ENCODE data around the gene NES.

NES gene

DNA sequence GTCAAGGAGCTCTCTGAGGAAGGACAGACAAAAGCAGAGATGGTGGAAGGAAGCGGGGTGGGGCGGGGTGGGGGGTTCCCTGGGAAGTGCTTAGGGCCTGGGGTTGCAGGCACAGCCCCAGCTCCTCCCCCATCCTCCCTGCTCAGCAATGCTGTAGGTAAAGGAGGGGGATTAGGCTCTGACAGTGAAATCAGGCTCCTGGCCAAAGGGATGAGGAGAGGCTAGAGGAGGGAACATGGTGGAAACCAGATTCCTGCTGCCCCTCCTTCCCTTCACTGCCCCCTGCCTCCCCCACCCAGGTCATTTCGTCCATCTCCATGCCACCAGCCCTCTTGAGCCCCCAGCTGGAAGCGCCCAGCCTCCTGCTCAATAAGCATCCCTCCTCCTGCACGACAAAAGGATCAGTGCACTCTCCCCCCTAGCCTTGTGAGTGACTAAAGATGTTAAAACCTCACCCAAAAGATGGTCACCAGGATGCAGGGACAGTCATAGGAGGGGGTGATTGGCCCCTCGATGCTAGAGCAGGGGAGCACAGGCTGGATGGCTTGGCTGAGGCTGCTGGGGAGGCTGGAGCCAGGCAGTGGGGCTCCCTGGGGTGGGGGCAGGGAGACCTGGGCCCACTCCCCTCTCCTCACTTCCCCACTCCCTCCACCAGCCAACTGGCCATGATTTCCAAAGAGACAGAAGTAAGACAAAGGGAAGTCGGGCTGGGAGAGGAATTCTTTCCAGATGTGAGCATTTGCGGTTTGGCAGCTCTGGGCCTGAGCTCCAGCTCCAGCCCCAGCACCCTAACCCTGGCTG is 30.4 kb upstream of the NES start:
- TF ChIP-seq GATA3 (IDR thresholded peaks at IDR 0.05; ENCODE audit: low read depth, low read length) = no peak

DNA sequence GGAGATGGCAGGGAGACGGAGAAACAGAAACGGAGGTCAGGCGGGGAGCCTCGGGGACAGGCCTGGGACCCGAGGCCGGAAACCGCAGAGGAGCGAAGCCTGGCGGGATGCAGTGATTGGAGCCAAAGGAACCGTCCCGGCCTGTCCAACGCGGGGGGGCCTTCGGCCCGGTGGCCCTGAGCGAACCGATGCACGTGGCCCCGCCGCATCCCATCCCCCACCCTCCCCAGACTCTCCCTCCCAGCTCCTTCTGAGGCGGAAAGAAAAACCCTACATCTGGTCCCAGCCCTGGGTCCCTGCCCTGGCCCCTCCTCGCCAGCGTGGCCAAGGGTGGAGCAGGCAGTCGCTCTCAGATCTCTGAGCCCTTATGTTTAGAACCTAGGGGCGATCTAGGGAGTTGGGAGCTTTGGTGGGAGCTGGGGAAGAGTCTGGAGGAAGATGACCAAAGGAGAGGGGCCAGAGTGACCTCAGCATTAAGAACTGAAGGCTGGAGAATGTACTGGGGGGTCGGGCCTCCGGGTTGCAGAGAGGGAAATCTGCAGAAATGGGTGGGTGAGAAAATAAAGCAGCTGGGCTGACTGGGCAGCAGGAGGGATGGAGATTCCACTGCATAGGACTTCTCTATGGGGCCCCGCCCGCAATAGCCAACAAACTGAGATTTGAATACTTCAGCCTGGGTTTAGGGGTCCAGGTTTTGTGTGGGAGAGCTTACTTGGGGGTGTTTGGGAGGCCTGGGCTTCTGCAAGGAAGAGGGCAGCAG is 29.6 kb upstream of the NES start:
- TF ChIP-seq GATA2 (IDR thresholded peaks at IDR 0.05; ENCODE audit: low read depth, low read length) (no peak), GATA3 (IDR thresholded peaks at IDR 0.05; ENCODE audit: low read depth, low read length) (no peak)

DNA sequence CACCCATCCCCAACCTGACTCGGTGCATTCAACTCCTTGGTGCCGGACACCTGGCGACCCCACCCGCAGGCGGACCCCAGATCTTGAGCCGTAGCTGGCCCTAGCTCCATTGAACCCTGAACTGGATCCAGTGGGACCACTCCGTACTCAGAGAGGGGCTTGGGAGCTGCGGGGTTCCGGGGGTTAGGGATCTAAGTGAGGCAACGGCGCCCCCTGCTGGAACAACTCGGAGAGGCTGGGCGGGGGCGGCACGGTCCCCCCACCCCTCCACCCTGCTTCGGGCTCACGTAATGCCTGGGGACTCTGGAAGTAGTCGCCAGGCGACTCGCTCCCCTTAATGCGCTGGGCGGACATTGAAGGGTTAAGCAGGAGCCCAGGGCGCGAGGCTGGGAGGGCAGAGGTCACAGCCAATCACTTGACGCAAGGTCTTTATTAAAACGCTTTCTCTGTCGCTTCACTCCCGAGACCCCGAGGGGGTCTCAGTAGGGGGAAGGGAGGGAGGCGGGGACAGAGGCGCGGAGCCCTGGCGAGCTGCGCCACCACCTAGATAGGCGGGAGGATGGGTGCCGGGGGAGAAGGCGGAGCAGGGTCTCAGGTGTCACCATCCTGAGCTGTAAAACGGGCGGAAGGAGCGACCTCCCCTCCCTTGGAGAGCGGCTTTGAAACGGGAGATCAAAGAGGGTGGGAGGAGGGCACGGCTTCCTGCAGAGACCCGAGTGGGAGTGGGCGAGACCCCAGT is 28.9 kb upstream of the NES start:
- no peak for TF ChIP-seq GATA3 (IDR thresholded peaks at IDR 0.05; ENCODE audit: low read depth, low read length)

DNA sequence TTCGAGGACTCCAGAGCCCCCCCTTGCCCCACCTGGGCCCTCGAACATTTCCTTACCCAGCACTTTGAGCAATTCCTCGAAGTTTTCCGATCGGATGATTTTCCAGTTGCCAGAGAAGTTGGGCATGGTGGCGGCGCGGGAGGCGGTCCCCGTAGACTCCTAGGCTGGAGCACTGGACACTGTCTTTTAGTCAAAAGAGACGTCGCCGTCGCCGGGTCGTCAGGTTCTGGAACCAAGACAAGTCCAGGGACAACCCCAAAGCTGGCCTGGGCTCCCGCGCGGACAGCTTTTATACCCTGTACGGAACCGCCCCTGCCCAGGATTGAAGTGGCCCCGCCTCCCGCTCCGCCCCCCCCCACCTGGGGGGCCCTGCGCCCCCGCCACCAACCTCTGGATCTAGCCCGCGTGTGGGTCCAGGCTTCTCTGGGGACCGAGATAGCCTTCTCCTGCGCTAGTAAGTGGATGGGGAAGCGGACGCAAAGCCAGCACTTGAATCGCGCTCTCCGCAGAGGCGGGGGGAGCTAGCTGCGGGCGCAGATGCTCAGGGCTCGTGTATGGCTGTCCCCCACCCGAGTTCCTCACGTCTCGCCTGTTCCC is 28.2 kb upstream of the NES start, which contains the start of gene CRABP2:
CRABP2 (minus strand) TSS at position 263 of the 597 bp plus-strand sequence; CDS start at position 126, 137 bp downstream.
- TF ChIP-seq GATA2 (IDR thresholded peaks at IDR 0.05; ENCODE audit: low read depth, low read length) (no peak), GATA3 (IDR thresholded peaks at IDR 0.05; ENCODE audit: low read depth, low read length) (no peak)

DNA sequence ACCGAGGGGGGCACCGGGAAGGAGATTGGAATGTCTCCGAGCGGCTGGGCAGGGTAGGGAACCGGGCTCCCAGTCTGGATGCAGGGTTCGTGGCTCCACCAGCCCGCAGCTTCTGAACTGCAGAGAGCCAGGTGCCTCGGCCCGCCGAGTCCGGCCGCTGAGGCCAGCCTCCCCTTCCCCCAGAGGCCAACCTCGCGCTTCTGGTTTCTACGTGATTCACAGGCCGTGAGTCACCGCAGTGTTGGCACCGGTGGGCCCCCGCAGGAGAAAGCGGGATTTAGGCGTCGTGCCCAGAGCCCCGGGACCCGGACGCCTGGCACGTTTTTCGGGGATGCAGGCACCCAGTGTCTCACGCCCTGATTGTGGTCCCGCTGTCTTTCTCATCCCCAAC is 27.7 kb upstream of the NES start:
- no peak for TF ChIP-seq GATA3 (IDR thresholded peaks at IDR 0.05; ENCODE audit: low read depth, low read length)
- no peak for TF ChIP-seq GATA2 (IDR thresholded peaks at IDR 0.05; ENCODE audit: low read depth, low read length)

DNA sequence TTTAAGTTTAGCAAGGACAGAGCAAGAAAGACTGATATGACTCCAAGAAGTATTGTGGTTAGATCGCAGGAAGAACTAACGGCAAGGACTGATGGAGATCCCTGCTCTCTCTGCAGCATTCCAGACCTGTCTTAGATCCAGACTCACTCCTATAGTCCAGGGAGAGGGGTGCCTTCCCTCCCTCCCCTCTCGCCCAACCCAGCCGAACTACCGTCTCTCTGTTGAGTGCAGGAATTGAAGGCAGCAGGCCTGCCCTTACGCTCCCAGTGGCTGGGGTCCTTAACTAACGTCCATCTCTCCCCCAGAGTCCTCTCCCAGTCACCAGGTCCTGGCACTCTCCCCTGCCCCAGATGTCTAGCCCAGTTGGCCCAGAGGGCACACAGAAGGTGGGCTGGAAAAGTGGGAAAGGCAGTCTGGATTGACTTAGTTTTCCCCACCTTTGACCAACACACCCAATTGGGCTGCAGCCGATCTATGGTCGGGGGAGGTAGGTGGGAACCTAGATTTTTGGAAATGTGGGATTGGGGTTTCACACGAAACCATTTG is 27.0 kb upstream of the NES start:
- TF ChIP-seq GATA3 (IDR thresholded peaks at IDR 0.05; ENCODE audit: low read depth, low read length) = no peak
- TF ChIP-seq GATA2 (IDR thresholded peaks at IDR 0.05; ENCODE audit: low read depth, low read length) = peak; percentile 51

DNA sequence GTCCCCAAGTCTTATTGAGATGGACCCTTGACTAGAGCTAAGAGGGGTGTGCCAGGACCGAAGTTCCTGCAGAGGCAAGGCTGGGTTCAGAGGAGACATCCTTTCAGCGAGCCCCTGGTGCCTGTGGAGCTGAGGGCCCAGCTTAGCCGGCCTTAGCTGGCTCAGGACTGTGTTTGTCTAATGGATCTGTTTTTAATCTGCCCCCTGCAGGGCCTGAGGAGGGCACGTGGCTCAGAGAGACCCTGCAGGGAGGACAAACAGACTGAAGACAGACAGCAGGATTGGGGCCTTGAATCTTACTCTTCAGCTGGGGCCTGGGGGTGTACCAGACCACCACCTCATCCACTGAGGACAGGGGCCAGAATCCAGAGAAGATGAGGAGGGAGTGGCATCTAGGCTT is 26.5 kb upstream of the NES start:
- TF ChIP-seq GATA3 (IDR thresholded peaks at IDR 0.05; ENCODE audit: low read depth, low read length) (no peak), GATA2 (IDR thresholded peaks at IDR 0.05; ENCODE audit: low read depth, low read length) (no peak)

DNA sequence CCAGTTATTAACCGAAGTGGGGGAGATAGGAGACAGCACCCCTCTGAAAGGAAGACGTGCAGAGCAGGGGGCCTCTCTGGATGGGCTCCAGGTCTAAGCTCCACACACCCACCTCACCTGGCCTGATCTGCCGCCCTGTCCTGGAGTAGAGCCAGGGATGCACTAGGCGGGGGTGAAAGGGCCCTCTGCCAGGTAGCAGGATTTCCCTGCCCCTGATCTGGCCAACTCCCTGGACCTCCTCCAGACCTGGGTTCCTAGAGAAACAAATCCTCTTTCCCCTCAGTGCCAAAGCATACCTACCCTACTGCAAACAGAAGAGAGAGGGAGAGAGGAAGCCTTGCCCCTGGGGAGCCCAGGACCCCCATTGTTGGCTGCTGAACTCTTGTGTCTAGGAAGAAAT is 26.1 kb upstream of the NES start:
- TF ChIP-seq GATA2 (IDR thresholded peaks at IDR 0.05; ENCODE audit: low read depth, low read length) (no peak), GATA3 (IDR thresholded peaks at IDR 0.05; ENCODE audit: low read depth, low read length) (no peak)

DNA sequence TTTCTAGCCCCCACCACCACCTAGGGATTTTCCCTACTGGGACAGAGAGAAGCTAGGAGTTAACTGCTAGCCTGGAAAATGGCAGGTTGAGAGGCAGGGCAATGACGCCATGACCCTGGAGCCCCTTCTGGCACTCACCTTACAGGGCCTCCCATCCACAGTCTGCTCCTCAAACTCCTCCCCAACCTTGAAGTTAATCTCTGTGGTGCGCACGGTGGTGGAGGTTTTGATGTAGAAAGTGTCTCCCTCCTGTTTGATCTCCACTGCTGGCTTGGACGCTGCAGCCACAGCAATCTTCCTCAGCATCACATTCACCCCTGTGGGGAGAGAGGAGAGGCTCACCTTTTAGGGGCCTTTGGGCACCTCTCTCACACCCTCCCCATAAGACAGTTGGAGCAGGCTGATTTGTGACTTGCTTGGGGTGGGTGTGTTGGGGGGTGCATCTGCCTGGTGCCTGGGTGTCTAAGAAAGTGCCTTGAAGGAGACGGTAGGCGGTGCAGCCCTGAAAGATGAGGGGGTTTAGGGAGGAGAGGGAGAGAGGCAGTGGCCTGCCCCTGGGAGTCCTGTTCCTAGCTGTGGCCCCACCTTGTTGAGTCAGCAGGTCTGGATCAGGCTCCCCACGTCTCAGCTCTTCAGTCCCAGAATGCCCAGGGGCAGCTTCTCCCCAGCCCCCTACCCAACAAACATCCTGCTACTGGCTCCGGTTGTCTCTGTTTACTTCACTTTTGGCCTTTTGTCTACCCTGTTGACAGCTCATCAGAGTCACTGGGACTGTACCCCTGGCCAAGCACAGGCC is 23.7 kb upstream of the NES start:
- no peak for TF ChIP-seq GATA3 (IDR thresholded peaks at IDR 0.05; ENCODE audit: low read depth, low read length)
- TF ChIP-seq GATA2 (IDR thresholded peaks at IDR 0.05; ENCODE audit: low read depth, low read length) = no peak

DNA sequence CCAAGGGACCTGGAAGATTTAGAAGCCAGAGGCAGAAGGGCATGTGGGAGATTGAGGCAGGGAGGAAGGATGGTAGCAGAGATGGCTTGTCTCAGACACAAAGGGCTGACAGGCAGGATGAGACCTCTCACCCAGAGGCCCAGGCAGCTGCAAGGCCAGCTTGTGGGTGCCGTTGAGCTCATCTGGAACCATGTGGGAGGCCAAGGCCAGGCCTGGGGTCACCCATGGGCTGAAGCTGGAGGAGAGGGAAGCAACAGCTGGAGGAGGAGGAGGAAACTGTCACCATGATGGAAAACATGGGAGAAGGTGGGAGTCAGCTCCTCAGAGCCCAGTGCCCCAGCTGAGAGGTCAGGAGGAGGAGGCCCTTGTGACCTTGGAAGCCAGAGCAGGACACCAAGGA is 21.8 kb upstream of the NES start:
- TF ChIP-seq GATA3 (IDR thresholded peaks at IDR 0.05; ENCODE audit: low read depth, low read length) (no peak), GATA2 (IDR thresholded peaks at IDR 0.05; ENCODE audit: low read depth, low read length) (no peak)

DNA sequence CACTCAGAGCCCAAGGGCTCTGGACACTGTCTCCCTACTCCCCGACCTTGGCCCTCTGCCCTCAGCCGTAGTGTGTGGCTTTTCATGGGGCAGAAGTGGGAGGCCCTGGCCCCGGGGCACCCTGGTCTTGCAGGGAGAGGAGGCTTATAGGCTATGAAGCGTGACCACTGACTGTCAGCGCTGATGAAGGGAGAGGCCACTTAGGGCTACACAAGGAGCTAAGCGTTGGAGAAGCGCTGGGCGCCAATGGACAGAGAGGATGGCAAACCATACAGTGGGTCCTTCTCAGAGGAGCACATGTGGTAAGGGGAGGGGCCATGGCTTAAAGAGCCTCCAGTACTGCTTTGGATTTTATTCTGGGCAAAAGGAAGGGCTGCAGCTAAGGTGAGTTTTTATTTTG is 20.3 kb upstream of the NES start:
- TF ChIP-seq GATA2 (IDR thresholded peaks at IDR 0.05; ENCODE audit: low read depth, low read length) (no peak), GATA3 (IDR thresholded peaks at IDR 0.05; ENCODE audit: low read depth, low read length) (no peak)

DNA sequence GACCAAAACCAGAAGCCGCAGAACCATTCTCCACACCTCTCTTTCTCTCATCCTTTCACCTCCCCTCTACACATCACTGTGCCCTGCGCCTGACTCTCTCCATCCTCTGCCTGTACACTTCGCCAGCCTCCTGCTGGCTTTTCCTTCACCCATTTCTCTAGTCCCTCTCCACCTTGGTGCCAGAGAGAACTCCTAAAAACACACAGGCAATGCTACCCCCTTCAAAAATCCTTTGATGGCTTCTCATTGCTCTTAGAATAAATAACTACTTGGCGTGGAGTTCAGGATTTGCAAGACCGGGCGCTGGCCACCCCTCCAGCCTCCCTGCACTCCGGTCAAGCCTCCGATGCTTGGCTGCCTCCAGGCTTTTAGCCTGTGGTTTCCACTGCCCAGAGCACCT is 19.5 kb upstream of the NES start:
- no peak for TF ChIP-seq GATA2 (IDR thresholded peaks at IDR 0.05; ENCODE audit: low read depth, low read length)
- no peak for TF ChIP-seq GATA3 (IDR thresholded peaks at IDR 0.05; ENCODE audit: low read depth, low read length)

DNA sequence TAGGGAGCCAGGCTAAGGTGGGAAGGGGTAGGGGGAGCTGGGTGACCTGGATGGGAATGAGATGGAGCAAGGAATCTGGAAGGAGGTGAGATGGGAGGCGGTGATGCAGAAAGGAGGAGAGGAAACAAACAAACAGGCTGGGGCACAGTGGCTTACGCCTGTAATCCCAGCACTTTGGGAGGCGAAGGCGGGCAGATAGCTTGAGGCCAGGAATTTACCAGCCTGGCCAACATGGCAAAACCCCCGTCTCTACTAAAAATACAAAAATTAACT is 17.4 kb upstream of the NES start:
- TF ChIP-seq GATA3 (IDR thresholded peaks at IDR 0.05; ENCODE audit: low read depth, low read length) = no peak
- no peak for TF ChIP-seq GATA2 (IDR thresholded peaks at IDR 0.05; ENCODE audit: low read depth, low read length)

Measured in SH-SY5Y (cell line).